Caco-2 (cell line): Measurements from ENCODE around the gene AKT1. TPM values are rescaled to one million over a fixed set of nuclear protein-coding genes. Genes with fewer than 3 reads are reported as not detected.

ENCODE experiments used
- BruUV-seq: library from RNA; stranded (reverse); fragments of 400-500 nt; replicated peaks from 2 replicates; lab custom pipeline; 2021; lab: Mats Ljungman, UMichigan
- CTCF ChIA-PET: fragments of 300-600 bp; sonication (Branson Sonifier 250); formaldehyde crosslinking; loops from one replicate; lab custom pipeline; 2022; ENCODE audit warnings: antibody characterized with exemption; lab: Charles Lee
- POLR2A ChIA-PET: fragments of 300-600 bp; sonication (Branson Sonifier 250); formaldehyde crosslinking; loops from one replicate; lab custom pipeline; 2022; ENCODE audit warnings: antibody characterized with exemption; lab: Charles Lee
- DNase-seq, 2 experiments: peaks; one replicate each; pipeline versions ENCODE4 v3.0.0 to v3.0.0-alpha.2; 2020 to 2022
- H3K27me3 ChIP-seq: replicated peaks from 2 replicates; pipeline ENCODE4 v1.6.0; 2011; ENCODE audit warnings: low read length; ENCODE audit not compliant: control insufficient read depth, insufficient read depth
- H3K36me3 ChIP-seq: 2 replicates; pipeline ENCODE4 v1.5.1; 2011; ENCODE audit warnings: low read length; ENCODE audit not compliant: control insufficient read depth, insufficient read depth
- H3K4me1 ChIP-seq: fragments of 250-450 bp; sonication (Bioruptor Pico); 2 replicates; pipeline ENCODE4 v1.5.1; 2020; ENCODE audit warnings: mild to moderate bottlenecking
- H3K4me3 ChIP-seq: 2 replicates; pipeline ENCODE4 v1.5.1; 2011; ENCODE audit warnings: low read depth, mild to moderate bottlenecking, control low read depth, low read length
- H3K9me3 ChIP-seq: fragments of 250-450 bp; sonication (Bioruptor Pico); 2 replicates; pipeline ENCODE4 v1.5.1; 2020; ENCODE audit warnings: mild to moderate bottlenecking, moderate library complexity
- H3K27ac Mint-ChIP-seq: one replicate; pipeline ENCODE4 v1.8.0; 2022; ENCODE audit warnings: mixed read lengths; ENCODE audit not compliant: unreplicated experiment
- H3K27me3 Mint-ChIP-seq: one replicate; pipeline ENCODE4 v1.8.0; 2022; ENCODE audit warnings: mixed read lengths; ENCODE audit not compliant: insufficient read depth, unreplicated experiment
- H3K36me3 Mint-ChIP-seq: one replicate; pipeline ENCODE4 v1.8.0; 2022; ENCODE audit warnings: mild to moderate bottlenecking, mixed read lengths; ENCODE audit not compliant: insufficient read depth, unreplicated experiment
- H3K4me1 Mint-ChIP-seq: one replicate; pipeline ENCODE4 v1.8.0; 2022; ENCODE audit warnings: low read depth, mixed read lengths; ENCODE audit not compliant: unreplicated experiment
- H3K4me3 Mint-ChIP-seq: one replicate; pipeline ENCODE4 v1.8.0; 2022; ENCODE audit warnings: mild to moderate bottlenecking, moderate library complexity, mixed read lengths; ENCODE audit not compliant: unreplicated experiment
- H3K9me3 Mint-ChIP-seq: one replicate; pipeline ENCODE4 v1.8.0; 2022; ENCODE audit warnings: mixed read lengths; ENCODE audit not compliant: unreplicated experiment
- CTCF ChIP-seq, 2 experiments: fragments of 200-600 bp in 1 of 2; IDR thresholded peaks; 1 replicate in 1 of 2; 2 replicates in 1 of 2; pipeline versions ENCODE4 v1.5.1 to v1.8.0; 2011 to 2022; ENCODE audit warnings: antibody characterized with exemption in 1 of 2, control low read depth in 1 of 2, inconsistent platforms in 1 of 2, low read depth in 1 of 2, low read length in 1 of 2, mild to moderate bottlenecking in 1 of 2, moderate library complexity in 1 of 2; ENCODE audit not compliant: insufficient read depth in 1 of 2, severe bottlenecking in 1 of 2, unreplicated experiment in 1 of 2
- intact Hi-C: fragments of 100-400 bp; cut with micrococcal nuclease; formaldehyde crosslinking; loops from one replicate; pipeline ENCODE4 v1.10.0; 2022; ENCODE audit not compliant: unreplicated experiment
- total RNA-seq: library from RNA; stranded (reverse); gene quantifications from 2 replicates; pipeline ENCODE4 v1.2.3, GENCODE V29; 2022

Gene AKT1
- total RNA-seq, 1 experiment from 2014 or later, result 110 TPM

GRCh38 chr14:104779776-104780512 lies 15.6 kb downstream of the AKT1 start:
- Histone ChIP-seq H3K4me1 (no peaks in the 10 kb centered on the region), H3K27me3 (no peaks in the 10 kb centered on the region), H3K36me3 (no peaks in the 10 kb centered on the region; the same call in 1 of the 2 replicates), H3K4me3 (no peak overlapping the region), H3K9me3 (no peaks in the 10 kb centered on the region)
- no peaks in the 10 kb centered on the region for H3K4me1 Mint-ChIP-seq
- CTCF ChIA-PET, result interaction anchor here (0.5 kb wide), 1 partner anchor 11 kb away, joined by 3 read pairs; no protein-coding TSS in a partner anchor
- peaks cover 28% of the 10 kb centered on the region for H3K36me3 Mint-ChIP-seq
- no TSS peak for BruUV-seq
- POLR2A ChIA-PET, result interaction anchor here (0.7 kb wide), 1 partner anchor 955 kb away, joined by 9 read pairs; no protein-coding TSS in a partner anchor
- no peaks in the 10 kb centered on the region for H3K9me3 Mint-ChIP-seq
- H3K4me3 Mint-ChIP-seq, result no peak overlapping the region
- no peaks in the 10 kb centered on the region for H3K27me3 Mint-ChIP-seq
- no peak overlapping the region for H3K27ac Mint-ChIP-seq
- TF ChIP-seq CTCF (IDR thresholded peaks at IDR 0.05; ENCODE audit: insufficient read depth in 1 of 2, low read depth in 1 of 2, low read length in 1 of 2, severe bottlenecking in 1 of 2, unreplicated experiment in 1 of 2), result no peak
- intact Hi-C loops, result no loop called here
- no peak for DNase-seq

GRCh38 chr14:104778694-104779331 lies 16.7 kb downstream of the AKT1 start:
- no peak for DNase-seq
- intact Hi-C loops, result no loop called here
- ChIA-PET POLR2A (interaction anchor here (0.7 kb wide), 1 partner anchor 954 kb away, joined by 9 read pairs; no protein-coding TSS in a partner anchor), CTCF (interaction anchor here (0.5 to 1.2 kb wide), 3 partner anchors 10 to 1420 kb away, joined by 3 read pairs; no protein-coding TSS in a partner anchor)
- peaks cover 36% of the 10 kb centered on the region for H3K36me3 Mint-ChIP-seq
- H3K4me3 Mint-ChIP-seq, result no peak overlapping the region
- Histone ChIP-seq H3K36me3 (no peaks in the 10 kb centered on the region; the same call in 1 of the 2 replicates), H3K4me1 (no peaks in the 10 kb centered on the region), H3K27me3 (no peaks in the 10 kb centered on the region), H3K4me3 (no peak overlapping the region), H3K9me3 (no peaks in the 10 kb centered on the region)
- no peaks in the 10 kb centered on the region for H3K27me3 Mint-ChIP-seq
- TF ChIP-seq CTCF (IDR thresholded peaks at IDR 0.05; ENCODE audit: insufficient read depth in 1 of 2, low read depth in 1 of 2, low read length in 1 of 2, severe bottlenecking in 1 of 2, unreplicated experiment in 1 of 2), result no peak
- no peaks in the 10 kb centered on the region for H3K9me3 Mint-ChIP-seq
- H3K27ac Mint-ChIP-seq, result no peak overlapping the region
- H3K4me1 Mint-ChIP-seq, result no peaks in the 10 kb centered on the region
- BruUV-seq, result no TSS peak

GRCh38 chr14:104777808-104778249 lies 17.7 kb downstream of the AKT1 start:
- Histone ChIP-seq H3K4me1 (no peaks in the 10 kb centered on the region), H3K9me3 (no peaks in the 10 kb centered on the region), H3K4me3 (no peak overlapping the region), H3K36me3 (no peaks in the 10 kb centered on the region; the same call in none of the 2 replicates), H3K27me3 (no peaks in the 10 kb centered on the region)
- intact Hi-C loops, result no loop called here
- BruUV-seq, result no TSS peak
- ChIA-PET POLR2A (no interaction called here), CTCF (no interaction called here)
- H3K27me3 Mint-ChIP-seq, result no peaks in the 10 kb centered on the region
- H3K36me3 Mint-ChIP-seq, result peaks cover 46% of the 10 kb centered on the region
- no peaks in the 10 kb centered on the region for H3K9me3 Mint-ChIP-seq
- TF ChIP-seq CTCF (IDR thresholded peaks at IDR 0.05; ENCODE audit: insufficient read depth in 1 of 2, low read depth in 1 of 2, low read length in 1 of 2, severe bottlenecking in 1 of 2, unreplicated experiment in 1 of 2), result no peak
- no peaks in the 10 kb centered on the region for H3K4me1 Mint-ChIP-seq
- DNase-seq, result no peak
- no peak overlapping the region for H3K27ac Mint-ChIP-seq
- H3K4me3 Mint-ChIP-seq, result no peak overlapping the region
